Activated CD4-positive, alpha-beta T cell treated with anti-CD3 and anti-CD28 coated beads for 36 hours (primary cell): ENCODE results near the gene AURKB. TPM values are rescaled to one million over a fixed set of nuclear protein-coding genes. Genes with fewer than 3 reads are reported as not detected.
A peak's percentile ranks its signal among the peaks of the same experiment; 100 is the strongest.
"Not testable (repeated sequence)": the region's sequence is repeated elsewhere in the genome, so short reads cannot be mapped to it uniquely, and the experiment has no call there.

Source experiments
- ATAC-seq: fragments of 200-7000 bp; cut with Tn5 transposase; one replicate; pipeline ENCODE4 v1.10.0; 2021; ENCODE audit warnings: mild to moderate bottlenecking, moderate library complexity
- CTCF ChIA-PET: fragments of 350-600 bp; sonication (Branson Sonifier 250); formaldehyde crosslinking; loops from one replicate; lab custom pipeline; 2021; ENCODE audit warnings: antibody characterized with exemption; lab: Charles Lee
- POLR2A ChIA-PET: fragments of 350-600 bp; sonication (Branson Sonifier 250); formaldehyde crosslinking; loops from one replicate; lab custom pipeline; 2021; ENCODE audit warnings: antibody characterized with exemption, inconsistent platforms; lab: Charles Lee
- DNase-seq: peaks from one replicate; pipeline ENCODE4 v3.0.0-alpha.2; 2020
- H3K27ac Mint-ChIP-seq: one replicate; pipeline ENCODE4 v1.8.0; 2021; ENCODE audit warnings: mixed read lengths
- H3K27me3 Mint-ChIP-seq: one replicate; pipeline ENCODE4 v1.8.0; 2021; ENCODE audit warnings: mixed read lengths
- H3K36me3 Mint-ChIP-seq: one replicate; pipeline ENCODE4 v1.8.0; 2021; ENCODE audit warnings: low read depth, mixed read lengths
- H3K4me1 Mint-ChIP-seq: one replicate; pipeline ENCODE4 v1.8.0; 2021; ENCODE audit warnings: mixed read lengths
- H3K4me3 Mint-ChIP-seq: one replicate; pipeline ENCODE4 v1.8.0; 2021; ENCODE audit warnings: mild to moderate bottlenecking, moderate library complexity, mixed read lengths
- H3K9me3 Mint-ChIP-seq: one replicate; pipeline ENCODE4 v1.8.0; 2021; ENCODE audit warnings: low read depth, mixed read lengths
- intact Hi-C, 2 experiments: fragments of 100-400 bp; cut with DNase I in 1 of 2; cut with micrococcal nuclease in 1 of 2; formaldehyde crosslinking; loops; one replicate each; pipeline versions ENCODE4 v1.14.2 to v1.15.1; 2022 to 2024; cut with DNase I, micrococcal nuclease
- total RNA-seq, 2 experiments: library from RNA; stranded (reverse); gene quantifications; one replicate each; pipeline ENCODE4 v1.2.3, GENCODE V29; 2021

AURKB gene
- total RNA-seq, 2 experiments from 2014 or later, result 173 to 226 TPM

- peak; percentile 20 for ATAC-seq
- intact Hi-C loops, result loop anchor here (1.0 to 5.0 kb wide), 7 partner anchors 11 to 534 kb away; partner anchors contain the start of genes AURKB (in 1 of the 2), TP53 (in 1 of the 2) and WRAP53 (in 1 of the 2)
- H3K4me1 Mint-ChIP-seq, result peaks cover 37% of the 10 kb centered on the region
- peak; percentile 92 for DNase-seq
- no peaks in the 10 kb centered on the region for H3K9me3 Mint-ChIP-seq
- CTCF ChIA-PET, result interaction anchor here (0.7 to 5.4 kb wide), 18 partner anchors 9 to 607 kb away, joined by 3 to 48 read pairs (median 6); partner anchors contain the start of genes ALOXE3, AURKB, BORCS6 and CTC1
- H3K4me3 Mint-ChIP-seq, result peak overlapping the region; percentile 98
- H3K36me3 Mint-ChIP-seq, result peaks cover 19% of the 10 kb centered on the region
- POLR2A ChIA-PET, result interaction anchor here (0.6 to 4.7 kb wide), 14 partner anchors 10 to 338 kb away, joined by 3 to 45 read pairs (median 7); partner anchors contain the start of genes AURKB, BORCS6, CTC1 and PFAS
- H3K27ac Mint-ChIP-seq, result peak overlapping the region; percentile 98
- H3K27me3 Mint-ChIP-seq, result no peaks in the 10 kb centered on the region
Observed at GRCh38 chr17:8220783-8221662, 10.6 kb upstream of the AURKB start.

- H3K4me3 Mint-ChIP-seq, intact Hi-C loops, ATAC-seq, H3K27me3 Mint-ChIP-seq, H3K9me3 Mint-ChIP-seq, DNase-seq, H3K27ac Mint-ChIP-seq: not testable (repeated sequence)
- peaks cover 13% of the 10 kb centered on the region for H3K4me1 Mint-ChIP-seq
- peaks cover 12% of the 10 kb centered on the region for H3K36me3 Mint-ChIP-seq
- ChIA-PET POLR2A (interaction anchor here (0.6 kb wide), 2 partner anchors 41 to 79 kb away, joined by 3 read pairs; no protein-coding TSS in a partner anchor), CTCF (interaction anchor here (0.6 to 1.9 kb wide), 3 partner anchors 24 to 103 kb away, joined by 3 to 7 read pairs (median 4); partner anchors contain the start of gene BORCS6)
Observed at GRCh38 chr17:8214000-8214399, 3.6 kb upstream of the AURKB start.

GRCh38 chr17:8212312-8213180, 2.2 kb upstream of the AURKB start:
- H3K36me3 Mint-ChIP-seq, result peaks cover 22% of the 10 kb centered on the region
- no peaks in the 10 kb centered on the region for H3K9me3 Mint-ChIP-seq
- H3K27ac Mint-ChIP-seq, result no peak overlapping the region
- H3K4me3 Mint-ChIP-seq, result no peak overlapping the region
- no peak for DNase-seq
- ATAC-seq, result no peak
- peaks cover 16% of the 10 kb centered on the region for H3K4me1 Mint-ChIP-seq
- no peaks in the 10 kb centered on the region for H3K27me3 Mint-ChIP-seq
- intact Hi-C loops, result no loop called here
- ChIA-PET POLR2A (interaction anchor here (3.2 kb wide), 1 partner anchor 9 kb away, joined by 26 read pairs; no protein-coding TSS in a partner anchor), CTCF (interaction anchor here (0.7 to 5.5 kb wide), 5 partner anchors 9 to 139 kb away, joined by 3 to 28 read pairs (median 5); no protein-coding TSS in a partner anchor)

- H3K27me3 Mint-ChIP-seq, result no peaks in the 10 kb centered on the region
- ChIA-PET CTCF (interaction anchor here (0.8 to 5.5 kb wide), 10 partner anchors 11 to 92 kb away, joined by 3 to 28 read pairs (median 6); no protein-coding TSS in a partner anchor), POLR2A (interaction anchor here (0.6 to 3.2 kb wide), 17 partner anchors 10 to 137 kb away, joined by 3 to 26 read pairs (median 5); partner anchors contain the start of gene CTC1)
- H3K9me3 Mint-ChIP-seq, result no peaks in the 10 kb centered on the region
- H3K4me3 Mint-ChIP-seq, result peak overlapping the region; percentile 99
- ATAC-seq, result peak; percentile 42
- intact Hi-C loops, result loop anchor here (1.0 kb wide), 4 partner anchors 9 to 24 kb away; partner anchors contain the start of gene BORCS6 (in 1 of the 2)
- DNase-seq, result no peak
- peak overlapping the region; percentile 97 for H3K27ac Mint-ChIP-seq
- H3K36me3 Mint-ChIP-seq, result peaks cover 39% of the 10 kb centered on the region
- H3K4me1 Mint-ChIP-seq, result peaks cover 20% of the 10 kb centered on the region
Observed at GRCh38 chr17:8210761-8211458, 535 bp upstream of the AURKB start.

GRCh38 chr17:8206536-8206935, 3.8 kb downstream of the AURKB start:
- ATAC-seq, result no peak

GRCh38 chr17:8204761-8205555, 5.4 kb downstream of the AURKB start:
- Mint-ChIP-seq H3K4me1 (peaks cover 15% of the 10 kb centered on the region), H3K4me3 (no peak overlapping the region), H3K9me3 (no peaks in the 10 kb centered on the region), H3K27ac (no peak overlapping the region), H3K27me3 (no peaks in the 10 kb centered on the region), H3K36me3 (peaks cover 70% of the 10 kb centered on the region)
- intact Hi-C loops, result no loop called here
- POLR2A ChIA-PET, result interaction anchor here (0.6 kb wide), 2 partner anchors 9 to 17 kb away, joined by 3 to 4 read pairs; no protein-coding TSS in a partner anchor
- CTCF ChIA-PET, result interaction anchor here (0.5 to 1.2 kb wide), 4 partner anchors 12 to 958 kb away, joined by 3 to 4 read pairs (median 3); no protein-coding TSS in a partner anchor
- ATAC-seq (no peak), DNase-seq (no peak)

More at GRCh38 chr17:8206536-8206935, 3.8 kb downstream of the AURKB start:
- no peak for DNase-seq
- CTCF ChIA-PET, result interaction anchor here (0.8 to 1.7 kb wide), 2 partner anchors 15 to 16 kb away, joined by 4 to 5 read pairs; partner anchors contain the start of gene BORCS6
- peaks cover 21% of the 10 kb centered on the region for H3K4me1 Mint-ChIP-seq
- no peak overlapping the region for H3K27ac Mint-ChIP-seq
- no peaks in the 10 kb centered on the region for H3K27me3 Mint-ChIP-seq
- POLR2A ChIA-PET, result interaction anchor here (0.9 to 1.4 kb wide), 4 partner anchors 13 to 68 kb away, joined by 3 to 4 read pairs (median 4); partner anchors contain the start of gene BORCS6
- H3K4me3 Mint-ChIP-seq, result no peak overlapping the region
- intact Hi-C loops, result no loop called here
- H3K9me3 Mint-ChIP-seq, result no peaks in the 10 kb centered on the region
- peaks cover 65% of the 10 kb centered on the region for H3K36me3 Mint-ChIP-seq

GRCh38 chr17:8192070-8192815, 18.1 kb downstream of the AURKB start:
- ATAC-seq (peak; percentile 50), DNase-seq (peak; percentile 79)
- no peaks in the 10 kb centered on the region for H3K36me3 Mint-ChIP-seq
- no peak overlapping the region for H3K4me3 Mint-ChIP-seq
- no peaks in the 10 kb centered on the region for H3K27me3 Mint-ChIP-seq
- POLR2A ChIA-PET, result interaction anchor here (0.6 to 4.7 kb wide), 6 partner anchors 18 to 65 kb away, joined by 3 to 78 read pairs (median 6); partner anchors contain the start of gene AURKB
- CTCF ChIA-PET, result interaction anchor here (0.7 to 1.8 kb wide), 8 partner anchors 12 to 32 kb away, joined by 4 to 10 read pairs (median 5); partner anchors contain the start of genes AURKB and TMEM107
- no peak overlapping the region for H3K27ac Mint-ChIP-seq
- intact Hi-C loops, result loop anchor here (1.0 kb wide), 1 partner anchor 8 kb away; no protein-coding TSS in a partner anchor
- H3K4me1 Mint-ChIP-seq, result peaks cover 17% of the 10 kb centered on the region
- H3K9me3 Mint-ChIP-seq, result no peaks in the 10 kb centered on the region

- H3K4me1 Mint-ChIP-seq, result peaks cover 10% of the 10 kb centered on the region
- ChIA-PET POLR2A (interaction anchor here (0.6 to 4.7 kb wide), 17 partner anchors 8 to 333 kb away, joined by 3 to 78 read pairs (median 4); partner anchors contain the start of genes CTC1, CYB5D1, NAA38 and PFAS), CTCF (interaction anchor here (0.6 to 6.0 kb wide), 9 partner anchors 13 to 111 kb away, joined by 3 to 59 read pairs (median 4); partner anchors contain the start of genes ALOXE3, AURKB and CTC1)
- no peaks in the 10 kb centered on the region for H3K27me3 Mint-ChIP-seq
- ATAC-seq (no peak), DNase-seq (no peak)
- intact Hi-C loops, result loop anchor here (1.0 kb wide), 2 partner anchors 20 to 245 kb away; partner anchors contain the start of genes AURKB (in 1 of the 2) and NDEL1 (in 1 of the 2)
- peak overlapping the region; percentile 86 for H3K27ac Mint-ChIP-seq
- H3K4me3 Mint-ChIP-seq, result no peak overlapping the region
- H3K36me3 Mint-ChIP-seq, result no peaks in the 10 kb centered on the region
- no peaks in the 10 kb centered on the region for H3K9me3 Mint-ChIP-seq
Observed at GRCh38 chr17:8190506-8190905, 19.9 kb downstream of the AURKB start.
